ENCODE results near the gene PAX6. TPM values are rescaled to one million over a fixed set of nuclear protein-coding genes. Genes with fewer than 3 reads are reported as not detected.

The PAX6 gene
- total and polyA plus RNA-seq, 2 donors from 2014 or later = not detected

- no peak for TF ChIP-seq CTCF (IDR thresholded peaks at IDR 0.05; ENCODE audit: borderline replicate concordance, extremely low read depth, insufficient read depth)
- no peak overlapping the region for H3K9ac ChIP-seq (ENCODE audit: low read length in 3 of 3)
- H3K9me3 ChIP-seq (ENCODE audit: control insufficient read depth in 2 of 3, insufficient read depth in 1 of 3, low read length in 3 of 3) = no peaks in the 10 kb centered on the region
- H3K27ac ChIP-seq (ENCODE audit: low read depth in 2 of 2, low read length in 2 of 2) = no peak overlapping the region
- H3K36me3 ChIP-seq (ENCODE audit: control insufficient read depth in 2 of 3, insufficient read depth in 3 of 3, low read length in 3 of 3) = no peaks in the 10 kb centered on the region
- H3K27me3 ChIP-seq (ENCODE audit: control insufficient read depth, insufficient read depth, low read length) = no peaks in the 10 kb centered on the region
- intact Hi-C loops (cut with DNase I) = no loop called here
- no peak overlapping the region for H3K4me3 ChIP-seq (ENCODE audit: low read length in 3 of 3)
- FAIRE-seq = no peak
- H3K4me1 ChIP-seq (ENCODE audit: control insufficient read depth in 2 of 3, insufficient read depth in 2 of 3, low read depth in 1 of 3, low read length in 3 of 3) = no peaks in the 10 kb centered on the region
- no peak for DNase-seq
Observed at GRCh38 chr11:31855466-31855865, 44.3 kb upstream of the PAX6 start.

GRCh38 chr11:31850365-31850764 lies 39.2 kb upstream of the PAX6 start:
- H3K27ac ChIP-seq (ENCODE audit: low read depth in 2 of 2, low read length in 2 of 2) = no peak overlapping the region
- H3K4me1 ChIP-seq (ENCODE audit: control insufficient read depth in 2 of 3, insufficient read depth in 2 of 3, low read depth in 1 of 3, low read length in 3 of 3) = no peaks in the 10 kb centered on the region
- intact Hi-C loops (cut with DNase I) = no loop called here
- no peak overlapping the region for H3K4me3 ChIP-seq (ENCODE audit: low read length in 3 of 3)
- H3K9ac ChIP-seq (ENCODE audit: low read length in 3 of 3) = no peak overlapping the region
- FAIRE-seq (no peak), DNase-seq (no peak)
- H3K36me3 ChIP-seq (ENCODE audit: control insufficient read depth in 2 of 3, insufficient read depth in 3 of 3, low read length in 3 of 3) = no peaks in the 10 kb centered on the region
- H3K27me3 ChIP-seq (ENCODE audit: control insufficient read depth, insufficient read depth, low read length) = no peaks in the 10 kb centered on the region
- H3K9me3 ChIP-seq (ENCODE audit: control insufficient read depth in 2 of 3, insufficient read depth in 1 of 3, low read length in 3 of 3) = no peaks in the 10 kb centered on the region
- TF ChIP-seq CTCF (IDR thresholded peaks at IDR 0.05; ENCODE audit: borderline replicate concordance, extremely low read depth, insufficient read depth) = no peak

- Histone ChIP-seq H3K4me3 (ENCODE audit: low read length in 3 of 3) (no peak overlapping the region), H3K9me3 (ENCODE audit: control insufficient read depth in 2 of 3, insufficient read depth in 1 of 3, low read length in 3 of 3) (no peaks in the 10 kb centered on the region), H3K4me1 (ENCODE audit: control insufficient read depth in 2 of 3, insufficient read depth in 2 of 3, low read depth in 1 of 3, low read length in 3 of 3) (no peaks in the 10 kb centered on the region), H3K27ac (ENCODE audit: low read depth in 2 of 2, low read length in 2 of 2) (no peak overlapping the region), H3K36me3 (ENCODE audit: control insufficient read depth in 2 of 3, insufficient read depth in 3 of 3, low read length in 3 of 3) (no peaks in the 10 kb centered on the region), H3K27me3 (ENCODE audit: control insufficient read depth, insufficient read depth, low read length) (no peaks in the 10 kb centered on the region), H3K9ac (ENCODE audit: low read length in 3 of 3) (no peak overlapping the region)
- intact Hi-C loops (cut with DNase I) = no loop called here
- no peak for TF ChIP-seq CTCF (IDR thresholded peaks at IDR 0.05; ENCODE audit: borderline replicate concordance, extremely low read depth, insufficient read depth)
- DNase-seq = no peak
- no peak for FAIRE-seq
Observed at GRCh38 chr11:31847761-31848160, 36.6 kb upstream of the PAX6 start.

- TF ChIP-seq CTCF (IDR thresholded peaks at IDR 0.05; ENCODE audit: borderline replicate concordance, extremely low read depth, insufficient read depth) = no peak
- no peak for FAIRE-seq
- Histone ChIP-seq H3K27ac (ENCODE audit: low read depth in 2 of 2, low read length in 2 of 2) (no peak overlapping the region), H3K27me3 (ENCODE audit: control insufficient read depth, insufficient read depth, low read length) (no peaks in the 10 kb centered on the region), H3K9ac (ENCODE audit: low read length in 3 of 3) (no peak overlapping the region), H3K4me3 (ENCODE audit: low read length in 3 of 3) (no peak overlapping the region), H3K36me3 (ENCODE audit: control insufficient read depth in 2 of 3, insufficient read depth in 3 of 3, low read length in 3 of 3) (no peaks in the 10 kb centered on the region), H3K4me1 (ENCODE audit: control insufficient read depth in 2 of 3, insufficient read depth in 2 of 3, low read depth in 1 of 3, low read length in 3 of 3) (no peaks in the 10 kb centered on the region), H3K9me3 (ENCODE audit: control insufficient read depth in 2 of 3, insufficient read depth in 1 of 3, low read length in 3 of 3) (no peaks in the 10 kb centered on the region)
- intact Hi-C loops (cut with DNase I) = no loop called here
- no peak for DNase-seq
Observed at GRCh38 chr11:31845331-31845730, 34.2 kb upstream of the PAX6 start.
